Effector memory CD8-positive, alpha-beta T cell (primary cell): ENCODE results near the gene LAX1.
"Not testable (repeated sequence)": the region's sequence is repeated elsewhere in the genome, so short reads cannot be mapped to it uniquely, and the experiment has no call there.

Source experiments
- ATAC-seq: fragments of 150-1000 bp; cut with Tn5 transposase; replicated peaks from 2 replicates; pipeline ENCODE4 v1.10.0; 2021; ENCODE audit warnings: mild to moderate bottlenecking, moderate library complexity
- DNase-seq, 3 experiments: peaks; one replicate each; pipeline ENCODE4 v3.0.0; 2021
- H3K27ac Mint-ChIP-seq, 2 donors: one replicate each; pipeline ENCODE4 v1.8.0; 2022; ENCODE audit warnings: mild to moderate bottlenecking in 2 of 2, mixed read lengths in 2 of 2, moderate library complexity in 2 of 2
- H3K27me3 Mint-ChIP-seq, 2 donors: one replicate each; pipeline ENCODE4 v1.8.0; 2022; ENCODE audit warnings: mixed read lengths in 2 of 2
- H3K36me3 Mint-ChIP-seq: one replicate; pipeline ENCODE4 v1.8.0; 2022; ENCODE audit warnings: mild to moderate bottlenecking, moderate library complexity, mixed read lengths; ENCODE audit not compliant: insufficient read depth
- H3K4me1 Mint-ChIP-seq, 2 donors: one replicate each; pipeline ENCODE4 v1.8.0; 2022; ENCODE audit warnings: low read depth in 2 of 2, mixed read lengths in 2 of 2
- H3K4me3 Mint-ChIP-seq, 2 donors: one replicate each; pipeline ENCODE4 v1.8.0; 2022; ENCODE audit warnings: mild to moderate bottlenecking in 2 of 2, mixed read lengths in 2 of 2, moderate library complexity in 2 of 2
- H3K9me3 Mint-ChIP-seq, 2 donors: one replicate each; pipeline ENCODE4 v1.8.0; 2022; ENCODE audit warnings: mixed read lengths in 2 of 2

Gene LAX1

DNA sequence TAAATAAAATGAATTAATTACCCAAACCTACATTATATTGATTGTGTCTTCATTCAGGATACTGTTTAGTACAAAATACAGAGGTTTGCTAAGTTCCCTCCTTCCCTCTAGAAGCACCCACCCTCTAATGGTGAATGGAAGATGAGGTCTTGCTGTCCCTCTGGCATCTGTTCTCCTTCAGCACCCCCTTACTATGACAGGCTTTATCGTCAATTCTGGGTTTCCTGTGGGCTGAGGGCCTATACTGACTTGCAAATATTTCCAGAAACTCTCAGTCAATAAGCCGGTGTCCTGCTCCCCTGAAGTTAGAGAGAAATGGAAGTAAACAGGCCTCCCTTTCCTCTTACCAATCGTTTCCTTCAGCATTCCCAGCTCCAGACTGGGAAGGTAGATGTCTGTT, 13.2 kb downstream of the LAX1 start:
- DNase-seq: no peak
- Mint-ChIP-seq H3K4me3 (no peak overlapping the region), H3K27ac (peak overlapping the region in 1 of 2 donors; percentile 63), H3K27me3 (no peaks in the 10 kb centered on the region), H3K36me3 (peaks cover 41% of the 10 kb centered on the region), H3K9me3 (no peaks in the 10 kb centered on the region), H3K4me1 (peaks cover 6 to 8% of the 10 kb centered on the region in 2 donors)
- no peak for ATAC-seq

DNA sequence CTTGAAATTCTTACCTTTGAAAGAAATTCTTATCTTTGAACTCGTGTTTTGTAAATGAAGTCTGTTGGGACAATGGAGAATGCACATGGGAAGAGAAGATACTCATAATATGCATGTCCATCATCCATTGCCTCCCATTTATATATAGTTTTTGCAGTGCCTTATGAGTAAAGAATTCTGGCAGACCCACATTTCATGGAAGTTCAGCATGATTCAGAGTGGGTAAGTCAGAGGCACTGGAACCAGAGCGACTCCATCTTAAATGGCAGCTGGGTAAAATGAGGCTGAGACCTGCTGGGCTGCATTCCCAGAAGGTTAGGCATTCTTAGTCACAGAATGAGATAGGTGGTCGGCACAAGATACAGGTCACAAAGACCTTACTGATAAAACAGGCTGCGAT, 13.8 kb downstream of the LAX1 start:
- Mint-ChIP-seq H3K4me1 (peaks cover 6% of the 10 kb centered on the region in 2 donors), H3K9me3 (no peaks in the 10 kb centered on the region), H3K4me3 (no peak overlapping the region), H3K27ac (peak overlapping the region in 1 of 2 donors; percentile 63), H3K27me3 (no peaks in the 10 kb centered on the region), H3K36me3 (peaks cover 35% of the 10 kb centered on the region)
- no peak for ATAC-seq
- DNase-seq: no peak

DNA sequence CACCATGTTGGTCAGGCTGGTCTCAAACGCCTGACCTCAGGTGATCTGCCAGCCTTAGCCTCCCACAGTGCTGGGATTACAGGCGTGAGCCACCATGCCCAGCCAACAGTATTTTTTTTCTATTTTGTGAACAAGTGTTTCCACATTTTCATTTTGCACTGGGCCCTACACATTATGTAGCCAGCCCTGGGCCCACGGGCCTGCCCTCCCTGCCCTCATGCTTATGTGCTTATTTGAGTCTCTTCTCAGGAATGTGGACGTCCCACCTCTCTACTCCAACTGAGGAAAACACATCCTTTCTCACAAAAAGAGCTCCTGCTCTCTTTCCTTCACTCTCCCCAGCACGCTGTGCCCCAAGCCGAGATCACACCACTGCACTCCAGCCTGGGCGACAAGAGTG, 17.0 kb downstream of the LAX1 start:
- DNase-seq: no peak
- ATAC-seq: no peak
- no peaks in the 10 kb centered on the region for H3K27me3 Mint-ChIP-seq
- H3K9me3 Mint-ChIP-seq: no peaks in the 10 kb centered on the region
- H3K27ac Mint-ChIP-seq: no peak overlapping the region
- no peaks in the 10 kb centered on the region for H3K4me1 Mint-ChIP-seq
- no peak overlapping the region for H3K4me3 Mint-ChIP-seq
- H3K36me3 Mint-ChIP-seq: peaks cover 9% of the 10 kb centered on the region

DNA sequence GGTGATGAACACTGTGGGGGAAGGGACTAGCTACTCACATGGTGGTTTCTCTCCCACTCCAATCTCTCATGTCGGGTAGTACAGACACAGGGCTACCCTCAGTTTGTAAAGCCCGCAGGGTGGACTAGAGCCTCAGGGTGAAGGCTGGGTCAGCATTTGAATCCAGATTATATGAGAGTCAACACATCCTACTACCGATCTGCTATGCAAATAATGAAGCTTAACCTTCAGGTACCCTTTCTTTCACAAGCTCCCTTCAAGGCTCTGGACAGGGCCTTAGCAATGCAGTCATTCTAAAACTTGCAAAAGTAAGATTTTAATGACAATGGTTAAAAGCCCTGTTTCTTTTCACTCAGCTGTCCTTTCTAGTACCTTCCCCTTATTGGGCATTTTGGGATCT, 25.0 kb downstream of the LAX1 start:
- ATAC-seq (no peak), DNase-seq (no peak)
- peaks cover 0 to 2% of the 10 kb centered on the region in 2 donors for H3K4me1 Mint-ChIP-seq
- H3K27me3 Mint-ChIP-seq: no peaks in the 10 kb centered on the region
- no peak overlapping the region for H3K27ac Mint-ChIP-seq
- peaks cover under 1% of the 10 kb centered on the region for H3K36me3 Mint-ChIP-seq
- no peaks in the 10 kb centered on the region for H3K9me3 Mint-ChIP-seq
- H3K4me3 Mint-ChIP-seq: no peak overlapping the region

DNA sequence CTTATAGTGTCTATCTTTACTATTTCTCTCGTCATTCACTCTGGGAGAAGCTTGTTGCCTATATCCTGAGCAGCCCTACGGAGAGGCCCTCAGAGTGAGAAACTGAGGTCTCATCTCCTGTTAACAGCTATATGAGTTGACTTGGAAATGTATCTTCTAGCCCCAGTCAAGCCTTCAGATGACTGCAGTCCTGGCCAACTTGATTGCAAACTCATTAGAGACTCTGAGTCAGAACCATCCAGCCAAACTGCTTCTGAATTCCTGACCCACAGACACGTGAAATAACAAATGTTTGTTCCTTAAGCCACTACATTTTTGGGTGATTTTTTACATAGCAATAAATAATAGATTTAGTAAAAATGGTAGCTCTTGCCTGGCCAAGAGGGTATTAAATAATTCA, 26.5 kb downstream of the LAX1 start:
- Mint-ChIP-seq H3K4me1 (peaks cover 4 to 13% of the 10 kb centered on the region in 2 donors), H3K27ac (no peak overlapping the region), H3K9me3 (no peaks in the 10 kb centered on the region), H3K27me3 (no peaks in the 10 kb centered on the region), H3K36me3 (peaks cover 8% of the 10 kb centered on the region), H3K4me3 (no peak overlapping the region)
- ATAC-seq (no peak), DNase-seq (no peak)

DNA sequence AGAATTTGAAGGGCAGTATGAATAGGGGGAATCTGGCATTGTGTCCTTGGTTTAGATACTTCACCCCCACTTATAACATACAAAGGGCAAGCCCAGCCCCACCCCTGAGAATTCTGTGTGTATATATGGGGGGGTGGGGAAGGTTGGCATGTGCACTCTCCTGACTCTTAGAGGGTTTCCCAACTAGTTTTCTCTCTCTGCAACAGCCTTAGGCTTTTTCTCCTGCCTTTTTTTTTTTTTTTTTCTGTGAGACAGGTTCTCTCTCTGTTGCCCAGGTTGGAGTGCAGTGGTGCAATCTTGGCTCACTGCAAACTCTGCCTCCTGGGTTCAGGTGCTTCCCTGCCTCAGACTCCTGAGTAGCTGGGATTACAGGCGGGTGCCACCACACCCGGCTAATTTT, 27.5 kb downstream of the LAX1 start:
- DNase-seq: no peak
- Mint-ChIP-seq H3K36me3 (peaks cover 12% of the 10 kb centered on the region), H3K9me3 (no peaks in the 10 kb centered on the region), H3K4me3 (no peak overlapping the region), H3K4me1 (peaks cover 11 to 21% of the 10 kb centered on the region in 2 donors), H3K27ac (no peak overlapping the region), H3K27me3 (no peaks in the 10 kb centered on the region)
- no peak for ATAC-seq

DNA sequence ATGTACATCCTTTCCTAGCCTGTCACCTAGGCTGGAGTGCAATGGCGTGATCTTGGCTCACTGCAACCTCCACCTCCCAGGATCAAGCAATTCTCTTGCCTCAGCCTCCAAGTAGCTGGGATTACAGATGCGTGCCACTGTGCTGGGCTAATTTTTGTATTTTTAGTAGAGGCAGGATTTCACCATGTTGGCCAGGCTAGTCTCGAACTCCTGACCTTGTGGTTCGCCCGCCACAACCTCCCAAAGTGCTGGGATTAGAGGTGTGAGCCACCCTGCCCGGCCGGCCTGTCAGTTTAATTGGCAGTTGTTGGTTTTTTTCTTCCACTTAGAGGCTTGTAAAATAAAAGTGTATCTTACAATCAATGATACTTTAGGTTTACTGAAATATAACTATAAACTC, 28.6 kb downstream of the LAX1 start:
- not testable (repeated sequence) for H3K27me3 Mint-ChIP-seq, H3K4me3 Mint-ChIP-seq, ATAC-seq, DNase-seq, H3K9me3 Mint-ChIP-seq, H3K27ac Mint-ChIP-seq
- peaks cover 19 to 31% of the 10 kb centered on the region in 2 donors for H3K4me1 Mint-ChIP-seq
- peaks cover 14% of the 10 kb centered on the region for H3K36me3 Mint-ChIP-seq

DNA sequence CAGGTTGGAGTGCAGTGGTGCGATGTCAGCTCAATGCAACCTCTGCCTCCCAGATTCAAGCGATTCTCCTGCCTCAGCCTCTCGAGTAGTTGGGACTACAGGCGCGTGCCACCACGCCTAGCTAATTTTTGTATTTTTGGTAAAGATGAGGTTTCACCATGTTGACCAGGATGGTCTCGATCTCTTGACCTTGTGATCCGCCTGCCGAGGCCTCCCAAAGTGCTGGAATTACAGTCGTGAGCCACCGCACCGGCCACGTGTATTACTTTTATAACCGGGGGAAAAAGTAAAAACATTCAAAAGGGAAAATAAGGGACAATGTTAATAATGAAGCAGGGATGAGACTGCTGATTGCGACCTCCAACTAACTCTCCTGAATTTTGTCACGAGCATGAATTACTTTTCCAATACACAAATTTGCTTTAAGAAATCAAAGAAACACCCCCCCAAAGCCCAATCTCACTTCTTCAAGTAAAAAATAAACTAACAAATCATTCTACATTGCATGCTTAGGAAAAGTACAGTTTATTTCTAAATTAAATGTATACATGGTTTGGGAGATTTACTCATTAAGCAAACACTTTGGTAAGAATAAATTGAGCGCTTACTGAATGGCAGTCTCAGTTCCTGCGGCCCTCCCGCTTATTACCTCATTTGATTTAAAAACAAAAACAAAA, 29.9 kb downstream of the LAX1 start:
- Mint-ChIP-seq H3K27ac (peak overlapping the region; percentile 96 to 97), H3K36me3 (peaks cover 14% of the 10 kb centered on the region), H3K27me3 (no peaks in the 10 kb centered on the region), H3K4me1 (peaks cover 22 to 41% of the 10 kb centered on the region in 2 donors), H3K9me3 (no peaks in the 10 kb centered on the region), H3K4me3 (peak overlapping the region; percentile 95)
- no peak for ATAC-seq
- DNase-seq: no peak

DNA sequence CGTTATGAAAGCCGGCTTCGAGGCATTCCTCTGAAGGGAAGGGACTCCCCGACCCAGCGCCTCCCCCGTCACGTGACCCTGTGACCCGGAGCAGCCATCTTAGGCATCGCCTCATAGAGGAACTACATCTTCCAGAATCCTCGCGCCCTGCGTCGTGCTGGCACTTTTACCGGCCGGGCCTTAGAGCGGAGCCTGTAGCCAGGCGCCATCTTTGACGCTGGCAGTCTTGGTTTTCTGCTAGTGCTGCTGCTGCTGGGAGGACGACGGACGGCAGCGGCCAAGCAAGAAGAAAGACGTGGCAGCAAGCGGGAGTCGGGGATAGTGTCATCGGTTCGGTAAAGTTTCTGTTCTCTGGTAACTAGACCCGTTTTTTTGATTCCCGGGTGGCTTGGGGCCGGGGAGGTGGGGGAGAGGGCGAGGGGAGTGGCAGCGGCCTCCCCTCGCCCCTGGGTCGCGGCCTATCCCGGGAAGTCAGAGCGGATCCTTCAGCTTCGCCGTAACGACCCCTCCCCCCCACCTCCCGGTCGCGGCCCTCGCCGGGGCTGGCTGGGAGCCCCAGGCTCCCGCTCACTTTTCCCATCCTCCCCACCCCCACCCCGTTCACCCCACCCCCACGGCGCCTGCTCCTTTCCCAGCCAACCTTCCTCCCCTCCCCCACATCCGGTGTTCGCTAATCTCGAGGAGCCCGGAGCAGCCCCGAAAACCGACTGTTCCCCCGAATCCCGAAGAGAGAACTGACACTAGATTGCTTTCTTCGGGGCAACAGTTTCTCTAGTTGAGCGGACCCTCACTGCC, 30.7 kb downstream of the LAX1 start, which contains the start of the genes ZBED6 and ZC3H11A:
Gene ZBED6, plus strand, starts transcription at position 183 of the 795 bp plus-strand sequence. CDS start 1,900 bp downstream, outside the sequence.
Gene ZC3H11A, plus strand, starts transcription at position 183 of the 795 bp plus-strand sequence. CDS start 21,448 bp downstream, outside the sequence.
- H3K4me1 Mint-ChIP-seq: peaks cover 25 to 48% of the 10 kb centered on the region in 2 donors
- peak within 1 kb of the TSS; percentile 95 for H3K4me3 Mint-ChIP-seq
- peaks cover 14% of the 10 kb centered on the region for H3K36me3 Mint-ChIP-seq
- ATAC-seq (peak; percentile 98), DNase-seq (peak; percentile 96 to 99 (median 97))
- H3K27ac Mint-ChIP-seq: peak within 1 kb of the TSS; percentile 96 to 97
- no peaks in the 10 kb centered on the region for H3K27me3 Mint-ChIP-seq
- H3K9me3 Mint-ChIP-seq: no peaks in the 10 kb centered on the region

DNA sequence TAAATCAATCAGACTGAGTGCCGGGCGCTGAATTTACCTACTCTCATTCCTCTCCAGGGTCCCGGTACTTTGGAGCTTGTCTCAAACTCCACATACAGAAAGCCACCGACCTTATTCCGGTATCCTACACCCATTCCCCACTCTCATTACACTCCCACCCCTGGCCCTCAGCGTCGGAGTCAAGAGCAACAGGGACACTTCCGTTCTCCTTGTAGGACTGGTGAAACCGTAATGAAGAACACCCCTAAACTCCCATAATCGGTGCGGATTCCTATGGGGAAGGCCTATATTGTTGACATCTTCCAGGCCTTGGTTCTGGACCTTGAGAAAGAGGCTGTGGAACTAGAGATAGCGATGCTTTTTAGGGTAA, 31.2 kb downstream of the LAX1 start:
- H3K4me3 Mint-ChIP-seq: peak overlapping the region; percentile 95
- no peaks in the 10 kb centered on the region for H3K9me3 Mint-ChIP-seq
- H3K4me1 Mint-ChIP-seq: peaks cover 25 to 51% of the 10 kb centered on the region in 2 donors
- no peaks in the 10 kb centered on the region for H3K27me3 Mint-ChIP-seq
- DNase-seq: peak in 2 of 3 experiments; percentile 2 to 24
- ATAC-seq: no peak
- H3K36me3 Mint-ChIP-seq: peaks cover 14% of the 10 kb centered on the region
- peak overlapping the region; percentile 96 to 97 for H3K27ac Mint-ChIP-seq

DNA sequence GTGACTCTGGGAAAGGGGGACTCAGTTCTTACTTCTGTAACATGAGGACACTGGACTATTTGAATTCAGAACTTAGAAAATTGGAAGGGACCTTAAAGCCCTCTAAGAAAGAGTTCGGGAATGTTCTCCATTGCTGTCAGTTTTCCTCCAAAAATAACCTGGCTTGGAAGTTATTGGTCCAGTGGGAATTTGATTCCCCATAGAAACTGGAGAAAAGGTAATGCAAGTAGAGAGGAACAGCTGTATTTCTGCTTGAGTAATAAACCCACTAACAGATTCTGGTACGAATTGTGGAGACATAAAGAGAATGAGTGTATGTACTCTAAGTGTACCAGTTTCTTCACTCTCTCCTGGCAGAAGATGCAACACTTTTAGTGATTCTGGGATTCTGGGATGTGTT, 32.2 kb downstream of the LAX1 start:
- DNase-seq (no peak), ATAC-seq (no peak)
- Mint-ChIP-seq H3K27me3 (no peaks in the 10 kb centered on the region), H3K9me3 (no peaks in the 10 kb centered on the region), H3K4me3 (peak overlapping the region; percentile 95), H3K4me1 (peaks cover 25 to 56% of the 10 kb centered on the region in 2 donors), H3K27ac (peak overlapping the region in 1 of 2 donors; percentile 97), H3K36me3 (peaks cover 14% of the 10 kb centered on the region)

DNA sequence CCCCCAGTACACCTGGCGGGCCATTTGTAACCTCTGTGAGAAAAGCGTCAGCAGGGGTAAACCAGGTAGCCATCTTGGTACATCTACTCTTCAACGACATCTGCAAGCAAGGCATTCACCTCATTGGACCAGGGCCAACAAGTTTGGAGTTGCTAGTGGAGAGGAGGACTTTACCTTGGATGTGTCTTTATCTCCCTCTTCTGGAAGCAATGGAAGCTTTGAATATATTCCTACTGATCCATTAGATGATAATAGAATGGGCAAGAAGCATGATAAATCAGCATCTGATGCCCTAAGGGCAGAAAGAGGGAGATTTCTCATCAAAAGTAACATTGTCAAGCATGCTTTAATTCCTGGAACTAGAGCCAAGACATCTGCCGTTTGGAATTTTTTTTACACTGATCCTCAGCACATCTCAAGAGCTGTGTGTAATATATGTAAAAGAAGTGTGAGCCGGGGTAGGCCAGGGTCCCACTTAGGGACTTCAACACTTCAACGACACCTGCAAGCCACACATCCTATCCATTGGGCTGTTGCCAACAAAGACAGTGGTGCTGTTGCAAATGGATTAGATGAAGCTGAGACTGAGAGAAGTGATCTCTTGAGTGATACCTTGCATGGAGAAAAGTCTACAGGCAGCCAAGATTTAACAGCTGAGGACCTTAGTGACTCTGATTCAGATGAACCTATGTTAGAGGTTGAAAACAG, 33.1 kb downstream of the LAX1 start:
- H3K9me3 Mint-ChIP-seq: no peaks in the 10 kb centered on the region
- peak overlapping the region in 1 of 2 donors; percentile 95 for H3K4me3 Mint-ChIP-seq
- DNase-seq (no peak), ATAC-seq (no peak)
- no peak overlapping the region for H3K27ac Mint-ChIP-seq
- peaks cover 26 to 61% of the 10 kb centered on the region in 2 donors for H3K4me1 Mint-ChIP-seq
- no peaks in the 10 kb centered on the region for H3K27me3 Mint-ChIP-seq
- peaks cover 19% of the 10 kb centered on the region for H3K36me3 Mint-ChIP-seq

DNA sequence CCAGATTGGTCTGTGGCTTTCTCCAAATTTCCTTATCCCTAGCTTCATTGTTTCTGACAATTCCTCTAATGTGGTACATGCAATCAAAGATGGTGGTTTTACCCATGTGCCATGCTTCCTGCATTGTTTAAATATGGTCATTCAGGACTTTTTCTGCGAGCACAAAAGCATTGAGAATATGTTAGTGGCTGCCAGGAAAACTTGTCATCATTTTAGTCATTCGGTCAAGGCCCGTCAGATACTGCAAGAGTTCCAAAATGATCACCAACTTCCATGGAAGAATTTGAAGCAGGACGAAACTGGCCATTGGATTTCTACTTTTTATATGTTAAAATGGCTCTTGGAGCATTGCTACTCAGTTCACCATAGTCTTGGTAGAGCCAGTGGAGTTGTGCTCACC, 34.2 kb downstream of the LAX1 start:
- Mint-ChIP-seq H3K27ac (peak overlapping the region in 1 of 2 donors; percentile 19), H3K4me3 (peak overlapping the region in 1 of 2 donors; percentile 3), H3K36me3 (peaks cover 30% of the 10 kb centered on the region), H3K4me1 (peaks cover 29 to 66% of the 10 kb centered on the region in 2 donors), H3K9me3 (no peaks in the 10 kb centered on the region), H3K27me3 (no peaks in the 10 kb centered on the region)
- ATAC-seq (no peak), DNase-seq (no peak)
